NOMO-1 treated with DMSO at 0.1 percent for 48 hours (cell line): ENCODE data around the gene JPH4.
"Not testable (repeated sequence)": the region's sequence is repeated elsewhere in the genome, so short reads cannot be mapped to it uniquely, and the experiment has no call there.

Experiments used
- DNase-seq: peaks from one replicate; lab custom pipeline; 2025; ENCODE audit not compliant: unreplicated experiment; lab: John Stamatoyannopoulos, UW

The JPH4 gene

GRCh38 chr14:23578560-23579310, at the start of gene JPH4:
TSS of gene JPH4 (minus strand) at chr14:23578790. CDS start at chr14:23577453, 1,337 bp downstream.
- DNase-seq, result no peak

- DNase-seq, result no peak
These were observed 49.4 kb upstream of the JPH4 start for GRCh38 chr14:23627961-23628360.

- no peak for DNase-seq
These were observed 48.4 kb upstream of the JPH4 start for GRCh38 chr14:23626946-23627345.

GRCh38 chr14:23624830-23625404, 46.3 kb upstream of the JPH4 start:
- no peak for DNase-seq

DNA sequence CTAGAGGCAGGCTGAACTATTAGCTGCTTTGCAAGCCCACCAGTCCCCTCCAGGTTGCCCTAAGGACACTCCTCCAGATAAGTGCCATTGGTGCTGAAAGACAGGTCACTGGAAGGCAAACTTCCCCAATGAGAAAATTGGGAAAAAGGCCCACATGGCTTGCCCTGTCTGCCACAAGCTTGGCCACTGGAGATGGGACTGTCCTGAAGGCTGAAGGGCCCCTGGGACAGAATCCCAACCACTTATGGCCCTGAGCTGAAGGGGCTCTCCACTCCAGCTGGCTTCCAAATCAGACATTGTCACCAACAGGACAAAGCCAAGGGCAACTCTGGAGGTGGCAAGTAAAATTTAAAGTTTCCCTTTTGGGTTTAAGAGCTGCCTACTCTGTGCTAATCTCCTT, 45.4 kb upstream of the JPH4 start:
- DNase-seq, result no peak

DNA sequence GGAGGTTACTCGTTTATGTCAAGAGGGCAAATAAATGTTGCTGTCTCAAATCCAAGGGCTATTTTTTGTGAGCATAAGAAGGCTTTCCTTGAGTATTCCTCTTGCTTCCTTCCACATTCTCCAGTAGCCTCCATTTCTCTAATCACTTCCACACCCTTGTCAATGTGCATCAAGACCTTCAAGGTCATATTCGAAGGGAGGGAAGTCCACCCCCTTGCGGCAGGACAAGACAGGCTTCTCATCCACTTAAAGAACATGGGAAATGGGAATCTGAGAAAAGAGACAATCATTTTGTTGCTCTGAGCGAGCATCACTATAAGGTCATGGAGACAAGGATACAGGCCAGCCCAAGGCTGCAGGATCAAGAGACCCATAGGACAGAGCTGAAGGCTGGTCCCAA, 44.4 kb upstream of the JPH4 start:
- DNase-seq, result no peak

DNA sequence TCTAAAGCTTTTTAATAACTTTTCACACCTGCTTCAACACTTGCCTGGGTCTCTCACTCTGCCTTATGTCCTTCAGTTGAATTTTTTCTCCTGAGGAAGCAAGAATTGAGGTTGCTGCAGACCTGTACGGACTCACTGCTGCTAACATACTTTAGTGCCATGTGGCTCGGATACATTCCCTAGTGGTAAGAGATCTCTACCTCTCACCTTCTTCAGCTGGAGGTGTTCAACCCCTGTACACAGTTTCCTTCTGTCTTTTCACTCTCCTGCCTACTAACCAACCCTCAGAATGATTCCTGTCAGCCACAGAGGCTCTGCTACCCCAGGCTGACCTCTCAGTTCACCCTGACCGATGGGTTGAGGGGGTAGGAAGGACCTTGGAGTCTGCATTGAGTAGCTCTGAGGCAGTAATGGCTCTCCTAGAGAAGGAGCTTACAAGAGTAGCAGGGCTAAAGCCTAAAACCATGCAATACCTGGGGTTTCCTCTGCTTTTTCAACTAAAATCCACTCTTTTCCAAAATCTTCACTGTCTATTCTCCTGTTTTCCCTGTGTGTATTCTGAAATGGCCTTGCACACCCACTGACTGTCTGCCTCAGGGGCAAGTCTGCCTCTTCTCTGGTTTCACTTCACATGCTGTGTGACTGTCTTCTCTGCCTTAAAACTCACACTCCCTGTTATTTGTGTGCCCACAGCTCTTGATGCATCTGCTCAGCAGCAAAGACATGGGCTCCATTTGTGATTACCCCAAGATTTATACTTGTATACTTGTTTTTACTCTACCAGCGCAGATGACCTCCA, 43.5 kb upstream of the JPH4 start:
- no peak for DNase-seq

- DNase-seq, result no peak
These were observed 42.8 kb upstream of the JPH4 start for GRCh38 chr14:23621204-23621931.

- no peak for DNase-seq
These were observed 41.6 kb upstream of the JPH4 start for GRCh38 chr14:23620177-23620702.

DNA sequence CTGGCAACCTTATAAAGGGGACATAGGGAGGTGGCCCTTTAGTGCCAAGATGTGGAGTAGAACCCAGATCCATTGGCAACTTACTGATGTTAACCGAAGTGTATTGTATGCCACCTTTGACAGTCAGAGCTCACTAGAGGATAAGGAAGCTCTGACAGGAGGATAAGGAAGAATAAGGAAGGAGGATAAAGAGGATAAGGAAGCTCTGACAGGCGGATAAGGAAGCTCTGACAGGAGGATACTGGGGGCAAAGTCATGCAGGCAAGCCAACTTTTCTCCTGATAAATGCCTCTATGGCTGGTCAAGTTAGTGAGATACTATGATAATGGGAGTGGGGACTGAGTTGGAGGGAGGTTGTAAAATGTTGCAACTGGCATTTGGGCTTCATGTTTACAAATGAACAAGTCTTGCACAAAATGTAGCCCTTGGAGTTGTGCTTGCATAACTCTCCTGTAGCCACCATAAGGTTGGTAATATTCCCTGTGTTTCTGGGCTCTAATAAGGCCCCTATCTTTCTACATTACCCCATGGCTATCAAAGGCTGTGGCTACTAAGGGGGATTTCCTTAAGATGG, 39.9 kb upstream of the JPH4 start:
- DNase-seq, result no peak

DNA sequence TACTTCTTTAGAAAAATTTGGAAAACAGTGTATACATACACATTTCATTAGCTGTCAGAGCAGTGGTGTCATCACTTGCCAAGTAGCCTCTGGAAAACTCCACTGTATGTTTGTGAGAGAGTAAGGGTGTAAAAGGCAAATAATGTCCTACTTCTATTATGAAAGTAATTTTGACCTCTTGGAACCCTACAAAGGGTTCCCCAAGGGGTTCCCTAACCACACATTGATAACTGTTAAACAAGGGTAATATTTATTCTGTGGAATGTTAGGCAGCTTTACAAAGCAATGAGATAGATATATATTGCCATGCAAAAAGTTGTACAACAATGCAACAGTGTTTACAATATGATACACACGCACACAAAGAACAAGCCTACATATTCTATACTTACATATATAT, 38.9 kb upstream of the JPH4 start:
- DNase-seq, result no peak

DNA sequence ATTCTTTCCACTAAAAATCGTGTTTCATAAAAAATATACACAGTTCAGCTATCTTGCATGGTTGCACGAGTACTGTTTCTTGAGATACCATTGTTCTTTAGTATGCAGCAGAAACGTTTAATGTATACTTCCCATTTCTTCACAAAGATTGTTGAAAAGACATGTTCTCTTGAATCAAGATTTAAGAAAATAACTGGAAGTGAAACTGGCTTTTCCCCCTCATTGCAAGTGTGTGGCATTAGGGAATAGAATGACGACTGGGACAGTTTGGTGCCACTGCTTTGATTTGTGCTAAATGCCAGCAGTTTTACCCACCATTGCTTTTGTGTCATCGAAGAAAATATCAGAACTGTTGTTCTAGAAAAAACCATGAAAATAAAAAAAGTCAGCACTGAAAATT, 37.3 kb upstream of the JPH4 start:
- DNase-seq, result peak; percentile 71

GRCh38 chr14:23614395-23614828, 35.8 kb upstream of the JPH4 start:
- DNase-seq, result no peak

DNA sequence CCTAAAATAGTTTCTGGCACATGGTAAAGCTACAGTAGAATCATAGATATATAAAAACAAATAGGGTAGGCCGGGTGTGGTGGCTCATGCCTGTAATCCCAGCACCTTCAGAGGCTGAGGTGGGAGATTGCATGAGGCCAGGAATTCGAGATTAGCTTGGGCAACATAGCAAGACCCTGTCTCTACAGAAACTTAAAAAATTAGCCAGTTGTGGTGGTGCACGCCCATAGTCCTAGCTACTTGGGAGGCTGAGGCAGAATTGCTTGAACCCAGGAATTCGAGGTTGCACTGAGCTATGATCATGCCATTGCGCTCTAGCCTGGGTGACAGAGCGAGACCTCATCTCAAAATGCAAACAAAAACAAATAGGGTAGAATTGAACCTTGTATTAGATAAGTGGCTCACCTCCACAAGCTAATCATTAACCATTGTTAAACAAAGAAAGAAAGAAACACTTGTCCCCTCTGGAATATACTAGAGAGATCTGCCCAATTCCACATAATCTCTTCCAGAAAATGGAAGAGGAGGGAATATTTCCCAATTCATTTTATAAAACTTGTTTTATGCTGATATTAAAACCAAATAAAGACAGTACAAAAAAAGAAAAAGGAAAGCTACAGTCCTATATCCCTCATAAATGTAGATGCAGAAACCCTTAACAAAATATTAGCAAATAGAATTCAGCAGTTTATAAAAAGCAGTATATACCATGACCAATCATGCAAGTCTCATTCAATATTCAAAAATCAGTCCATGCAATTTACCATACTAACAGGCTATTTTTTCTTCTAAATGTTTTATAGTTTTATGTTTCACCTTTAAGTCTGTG, 34.9 kb upstream of the JPH4 start:
- no peak for DNase-seq

DNA sequence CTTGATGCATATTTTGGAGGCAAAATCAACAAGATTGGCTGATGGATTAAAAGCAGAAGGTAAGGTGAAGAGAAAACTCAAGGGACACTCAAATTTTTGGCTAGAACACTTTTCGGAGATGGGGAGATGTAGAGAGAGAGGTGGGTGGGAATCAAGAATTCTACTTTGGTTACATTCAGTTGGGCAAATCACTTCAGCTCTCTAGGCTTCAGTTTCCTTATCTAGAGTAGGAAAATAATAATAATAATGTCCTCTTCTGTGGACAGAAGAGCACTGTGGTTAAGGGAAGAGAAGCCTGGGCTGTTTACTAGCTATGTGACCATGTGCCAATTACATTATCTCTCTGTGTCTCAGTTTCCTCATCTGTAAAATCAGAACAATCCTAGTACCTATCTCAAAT, 34.2 kb upstream of the JPH4 start:
- no peak for DNase-seq

- DNase-seq, result no peak
These were observed 33.8 kb upstream of the JPH4 start for GRCh38 chr14:23612354-23612732.

DNA sequence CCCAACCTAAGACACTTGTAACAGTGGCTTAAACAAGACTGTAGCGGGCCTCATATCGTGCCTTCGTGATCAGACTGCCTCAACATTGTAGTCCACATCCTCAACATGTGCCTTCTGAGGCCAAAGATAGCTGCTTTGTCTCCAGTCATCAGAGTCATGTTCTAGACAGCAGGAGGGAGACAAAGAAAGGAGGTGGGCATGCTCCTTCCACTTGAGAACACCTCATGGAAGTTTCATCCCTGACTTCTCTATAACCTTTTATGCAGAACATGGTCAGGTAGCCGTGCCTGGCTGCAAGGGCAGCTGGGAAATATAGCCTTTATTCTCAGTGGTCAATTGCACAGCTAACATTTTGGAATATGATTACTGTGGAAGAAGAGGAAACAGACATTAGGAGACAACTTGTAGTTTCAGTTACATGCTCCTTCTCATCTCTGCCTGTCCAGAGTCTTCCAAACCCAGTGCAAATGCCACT, 32.3 kb upstream of the JPH4 start:
- no peak for DNase-seq

GRCh38 chr14:23610090-23610814, 31.7 kb upstream of the JPH4 start:
- no peak for DNase-seq

DNA sequence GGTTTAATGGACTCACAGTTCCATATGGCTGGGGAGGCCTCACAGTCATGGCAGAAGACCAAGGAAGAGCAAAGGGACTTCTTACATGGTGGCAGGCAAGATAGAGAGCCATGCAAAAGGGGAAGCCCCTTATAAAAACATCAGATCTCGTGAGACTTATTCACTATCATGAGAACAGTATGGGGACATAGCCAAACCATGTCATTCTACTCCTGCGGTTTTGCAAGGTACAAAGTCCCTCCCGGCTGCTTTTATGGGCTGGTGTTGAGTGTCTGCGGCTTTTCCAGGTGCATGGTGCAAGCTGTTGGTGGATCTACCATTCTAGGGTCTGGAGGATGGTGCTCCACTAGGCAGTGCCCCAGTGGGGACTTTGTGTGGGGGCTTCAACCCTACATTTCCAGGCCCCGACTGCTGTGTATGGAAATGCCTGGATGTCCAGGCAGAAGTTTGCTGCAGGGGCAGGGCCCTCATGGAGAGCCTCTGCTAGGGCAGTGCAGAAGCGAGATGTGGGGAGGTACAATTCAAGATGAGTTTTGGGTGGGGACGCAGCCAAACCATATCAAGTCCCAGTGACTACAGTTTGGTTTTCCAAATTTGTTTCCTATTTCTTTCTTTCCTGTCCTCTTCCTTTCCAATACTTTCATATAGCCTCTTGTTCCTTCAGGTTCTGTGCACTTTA, 31.0 kb upstream of the JPH4 start:
- not testable (repeated sequence) for DNase-seq
